Middle frontal gyrus (tissue), 1 donor: ENCODE results near the gene SMIM44.

Experiments used
- DNase-seq: peaks from one replicate; pipeline ENCODE4 v3.0.0-alpha.2; 2015; ENCODE audit warnings: low spot score; ENCODE audit errors: extremely low spot score

SMIM44 gene

DNA sequence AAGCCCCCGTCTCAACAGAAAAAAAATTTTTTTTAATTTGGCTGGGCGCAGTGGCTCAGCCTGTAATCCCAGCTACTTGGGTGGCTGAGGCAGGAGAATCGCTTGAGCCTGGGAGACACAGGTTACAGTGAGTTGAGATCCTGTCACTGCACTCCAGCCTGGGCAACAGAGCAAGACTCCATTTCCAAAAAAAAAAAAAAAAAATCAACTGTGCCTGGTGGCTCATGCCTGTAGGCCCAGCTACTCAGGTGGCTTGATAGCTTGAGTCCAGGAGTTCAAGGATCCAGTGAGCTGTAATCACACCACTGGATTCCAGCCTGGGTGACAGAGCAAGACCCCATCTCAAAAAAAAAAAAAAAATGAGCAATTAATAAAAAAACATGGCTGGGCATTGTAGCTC, 18.5 kb upstream of the SMIM44 start:
- no peak for DNase-seq

DNA sequence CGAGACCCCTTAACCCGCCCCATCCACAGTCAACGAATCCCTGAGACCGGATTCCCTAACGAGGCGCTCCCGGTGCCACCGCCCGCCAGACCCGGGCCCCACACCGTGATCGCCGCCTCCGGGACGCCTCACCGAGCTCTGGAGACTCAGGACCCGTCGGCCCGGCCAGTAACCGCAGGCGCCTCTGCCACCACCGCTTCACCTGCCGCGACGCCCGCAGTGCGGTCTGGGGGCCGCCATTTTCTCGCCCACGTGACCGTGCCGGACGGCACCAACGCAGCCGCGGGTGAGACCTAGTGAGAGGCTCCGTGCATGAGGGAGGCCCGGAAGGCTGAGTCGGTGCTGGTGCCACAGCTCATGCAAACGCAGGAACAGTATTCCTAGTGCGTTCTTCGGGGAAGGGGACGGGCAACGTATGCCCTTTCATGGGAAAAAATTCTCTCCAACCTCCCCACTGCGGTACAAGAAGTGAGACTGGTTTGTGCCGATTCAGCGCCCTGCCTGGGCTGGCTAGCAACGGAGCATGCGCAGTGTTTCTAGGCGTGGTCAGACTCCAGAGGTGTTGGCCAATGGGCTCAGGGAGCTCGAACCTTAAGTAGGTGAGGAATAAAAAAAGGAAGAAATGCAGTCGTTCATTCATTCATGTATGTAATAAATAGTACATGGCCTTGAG, 17.3 kb upstream of the SMIM44 start, which contains the start of gene DOHH:
Gene DOHH, minus strand, starts transcription at position 246 of the 673 bp plus-strand sequence. CDS start 3,860 bp downstream, outside the sequence.
- peak; percentile 92 for DNase-seq

DNA sequence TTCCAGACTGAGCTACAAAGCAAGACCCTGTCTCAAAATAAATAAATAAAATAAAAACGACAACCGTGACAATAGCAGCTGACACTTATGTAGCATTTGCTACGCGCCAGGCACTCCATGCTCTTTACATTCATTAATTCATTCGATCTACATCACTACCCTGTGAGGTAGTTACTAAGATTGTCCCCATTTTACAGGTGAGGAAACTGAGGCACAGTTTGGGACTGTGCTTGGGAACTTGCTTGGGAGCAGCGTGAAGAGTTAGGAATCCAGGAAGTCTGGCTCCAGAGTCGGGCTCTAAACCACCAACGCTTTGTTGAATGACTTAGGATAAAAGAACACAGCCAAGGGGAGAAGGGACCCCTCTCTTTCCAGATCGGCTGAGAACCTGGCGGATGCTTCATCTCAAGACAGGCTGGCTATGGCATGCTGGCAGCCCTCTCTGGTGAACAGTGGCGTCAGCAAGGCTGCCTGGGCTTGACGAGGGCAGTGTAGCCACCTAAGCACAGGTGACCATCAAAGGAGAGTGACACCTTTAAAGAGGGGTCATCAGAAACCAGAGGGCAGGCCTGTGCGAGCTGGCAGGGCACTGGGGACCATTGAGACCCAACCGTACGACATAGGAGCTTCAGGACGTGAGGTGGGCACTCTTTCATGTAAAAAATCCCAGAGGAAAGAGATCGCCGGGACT, 16.6 kb upstream of the SMIM44 start:
- no peak for DNase-seq

DNA sequence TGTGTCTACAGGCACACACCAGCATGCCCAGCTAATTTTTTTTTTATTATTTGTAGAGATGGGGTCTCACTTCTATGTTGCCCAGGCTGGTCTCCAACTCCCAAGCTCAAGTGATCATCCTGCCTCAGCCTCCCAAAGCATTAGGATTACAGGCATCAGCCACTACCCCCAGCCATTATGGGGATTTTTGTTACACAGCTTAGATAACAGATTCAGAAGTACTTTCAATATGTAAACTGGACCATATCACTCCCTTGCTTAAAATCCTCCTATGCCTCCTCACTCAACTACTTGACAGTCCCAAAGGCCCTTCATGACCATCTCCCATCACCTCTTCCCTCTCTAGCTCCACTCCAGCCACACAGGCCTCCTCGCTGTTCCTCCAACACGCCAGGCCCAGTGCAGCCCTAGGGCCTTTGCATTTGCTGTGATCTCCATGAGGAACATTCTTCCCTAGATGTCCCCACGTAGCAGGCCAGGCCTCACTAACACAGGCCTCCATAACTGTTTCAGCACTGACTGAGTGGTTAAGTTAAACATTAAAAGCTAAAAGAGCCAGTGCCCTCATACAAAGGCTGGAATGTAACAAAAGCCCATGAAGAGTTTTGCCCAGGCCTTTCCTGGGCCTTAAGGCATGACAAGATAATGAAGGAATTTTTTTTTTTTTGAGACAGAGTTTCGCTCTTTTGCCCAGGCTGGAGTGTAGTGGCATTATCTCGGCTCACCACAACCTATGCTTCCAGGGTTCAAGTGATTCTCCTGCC, 14.7 kb upstream of the SMIM44 start:
- no peak for DNase-seq

DNA sequence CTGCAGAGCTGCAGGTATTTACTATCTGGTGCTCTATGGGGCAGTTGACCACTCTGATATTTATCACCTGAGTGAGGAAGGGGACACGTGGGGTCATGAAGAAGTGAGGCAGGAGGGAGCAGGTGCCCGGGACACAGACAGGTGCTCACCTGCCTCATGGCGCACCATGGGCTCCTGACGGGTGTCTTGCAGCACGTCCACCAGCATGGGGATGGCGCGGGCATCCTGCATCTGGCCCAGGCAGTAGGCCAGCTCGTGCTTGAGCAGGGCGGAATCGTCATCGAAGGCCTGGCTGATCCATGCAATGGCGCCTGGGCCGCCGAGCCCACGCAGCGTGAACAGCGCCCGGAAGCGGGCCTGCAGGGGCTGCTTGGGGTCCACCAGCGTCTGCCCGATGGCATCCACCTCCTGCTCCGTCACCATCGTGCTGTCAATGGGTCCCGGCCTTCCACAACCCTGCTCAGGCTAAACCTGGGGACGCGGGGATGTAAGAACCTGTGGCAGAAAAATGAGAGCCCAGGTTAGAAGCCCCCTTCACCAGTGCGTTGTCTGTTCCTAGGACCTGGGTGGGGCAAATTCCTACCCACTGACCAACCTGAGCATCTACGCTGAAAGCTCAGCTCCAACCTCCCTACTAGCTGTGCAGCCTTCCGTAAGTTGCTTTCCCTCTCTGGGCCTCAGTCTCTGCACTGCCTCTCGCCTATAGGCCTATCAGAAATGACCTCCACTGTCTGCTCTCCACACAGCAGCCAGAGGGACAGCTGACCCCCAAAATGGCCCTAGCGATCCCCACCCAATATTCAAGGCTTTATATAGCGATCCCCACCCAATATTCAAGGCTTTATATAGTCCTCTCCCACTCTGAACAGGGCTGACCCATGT, 13.4 kb upstream of the SMIM44 start:
- no peak for DNase-seq

DNA sequence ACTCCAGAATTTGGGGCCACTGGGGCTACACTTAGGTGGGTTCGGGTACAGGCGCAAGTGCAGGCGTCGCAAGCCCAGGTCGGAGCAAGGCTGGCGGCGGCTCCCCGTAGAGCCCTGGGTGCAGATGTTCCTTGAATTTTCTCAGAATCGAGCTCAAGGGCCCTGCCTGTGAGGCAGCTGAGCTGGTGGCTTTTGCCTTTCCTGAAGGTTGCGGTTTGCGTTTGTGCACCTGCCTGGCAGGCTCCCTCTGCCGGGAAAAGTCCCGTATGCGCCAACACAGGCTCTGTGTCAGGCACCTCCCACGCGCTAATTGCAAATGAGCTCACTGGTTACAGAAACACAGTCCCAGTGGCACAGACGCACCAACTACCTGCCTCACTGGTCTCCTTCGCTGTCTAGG, 11.3 kb upstream of the SMIM44 start:
- DNase-seq: no peak

DNA sequence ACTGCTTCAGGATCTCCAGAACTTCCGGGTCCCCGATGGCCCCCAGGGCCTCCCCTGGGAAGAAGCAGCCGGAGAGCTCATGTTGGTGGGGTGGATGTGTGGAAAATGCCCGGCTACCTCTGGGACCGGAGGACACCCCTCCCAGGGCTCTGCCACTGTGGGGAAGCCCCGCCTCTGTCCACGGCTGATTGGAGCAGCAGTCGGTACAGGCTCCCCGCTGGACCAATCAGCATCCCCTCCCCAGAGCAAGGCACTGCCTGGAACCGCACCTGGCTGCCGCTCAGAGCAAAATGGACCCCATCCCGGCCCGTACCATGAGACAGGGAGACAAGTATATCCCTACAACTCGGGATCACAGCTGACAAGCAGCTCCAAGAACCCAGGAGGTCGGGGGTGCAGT, 10.8 kb upstream of the SMIM44 start:
- peak; percentile 56 for DNase-seq

DNA sequence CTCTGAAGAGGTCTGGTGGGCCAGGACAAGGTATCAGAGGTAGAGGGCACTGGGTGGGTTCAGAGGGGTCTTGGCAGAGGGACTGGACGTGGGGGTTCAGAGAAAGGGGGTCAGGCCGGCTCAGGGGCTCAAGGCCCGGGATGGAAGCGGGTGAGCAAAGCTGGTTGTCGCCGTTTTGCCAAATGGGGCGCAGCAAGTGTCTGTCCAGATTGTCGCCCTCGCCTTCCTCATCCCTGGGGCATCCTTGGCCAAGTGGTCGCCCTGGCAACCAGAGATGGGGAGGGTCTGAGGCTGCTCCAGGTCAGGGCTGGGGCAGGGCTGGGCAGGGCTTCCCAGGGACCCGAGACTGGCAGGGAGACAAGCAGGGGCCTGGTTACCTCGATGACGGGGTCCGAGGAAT, 10.4 kb upstream of the SMIM44 start:
- DNase-seq: no peak

DNA sequence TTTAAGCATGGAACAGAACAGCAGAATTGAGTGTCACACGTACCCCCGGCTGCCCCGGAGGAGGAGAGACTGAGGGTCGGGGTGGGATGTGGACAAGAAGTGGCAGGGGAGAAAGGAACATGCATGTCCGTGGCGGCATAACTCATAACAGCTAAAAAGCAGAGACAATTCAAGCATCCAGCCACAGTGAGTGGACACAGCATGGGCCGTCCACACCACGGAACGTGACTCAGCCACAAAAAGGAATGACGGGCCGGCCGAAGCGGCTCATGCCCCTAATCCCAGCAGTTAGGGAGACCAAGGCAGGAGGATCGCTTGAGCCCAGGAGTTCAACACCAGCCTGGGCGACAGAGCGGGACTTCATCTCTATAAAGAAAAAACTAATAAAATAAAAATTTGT, 9.7 kb upstream of the SMIM44 start:
- no peak for DNase-seq

DNA sequence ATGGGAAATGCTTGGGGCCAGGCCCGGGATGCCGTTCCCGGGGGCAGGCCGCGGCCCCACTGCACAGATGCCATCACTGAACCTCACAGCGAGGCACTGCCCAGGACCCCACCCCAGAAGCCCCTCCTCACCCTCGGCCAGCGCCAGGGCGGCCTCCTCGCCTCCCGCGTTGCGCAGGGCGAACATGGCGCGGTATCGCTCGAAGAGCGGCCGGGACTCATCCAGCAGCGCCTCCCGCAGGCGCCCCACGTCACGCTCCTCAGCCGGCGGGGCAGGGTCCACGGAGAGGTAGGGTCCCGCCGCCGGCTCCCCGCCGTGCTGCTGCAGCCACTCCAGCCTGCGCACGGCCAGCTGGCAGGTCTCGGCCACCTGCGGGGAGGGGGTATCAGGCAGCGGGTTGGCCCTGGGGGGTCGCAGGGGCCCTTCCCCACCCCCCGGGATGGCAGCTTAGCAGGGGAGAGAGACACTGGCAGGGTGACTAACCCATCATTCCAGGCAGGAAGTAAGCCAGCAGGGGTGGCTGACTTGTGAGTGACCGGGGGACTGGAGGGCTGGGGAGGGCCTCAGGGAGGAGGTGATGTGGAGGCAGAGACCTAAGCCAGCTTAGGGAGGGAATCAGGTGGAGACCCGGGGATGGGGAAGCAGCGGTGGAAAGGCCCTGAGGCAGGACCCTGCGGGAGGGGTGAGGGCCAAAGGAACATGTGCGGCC, 9.0 kb upstream of the SMIM44 start:
- DNase-seq: no peak

DNA sequence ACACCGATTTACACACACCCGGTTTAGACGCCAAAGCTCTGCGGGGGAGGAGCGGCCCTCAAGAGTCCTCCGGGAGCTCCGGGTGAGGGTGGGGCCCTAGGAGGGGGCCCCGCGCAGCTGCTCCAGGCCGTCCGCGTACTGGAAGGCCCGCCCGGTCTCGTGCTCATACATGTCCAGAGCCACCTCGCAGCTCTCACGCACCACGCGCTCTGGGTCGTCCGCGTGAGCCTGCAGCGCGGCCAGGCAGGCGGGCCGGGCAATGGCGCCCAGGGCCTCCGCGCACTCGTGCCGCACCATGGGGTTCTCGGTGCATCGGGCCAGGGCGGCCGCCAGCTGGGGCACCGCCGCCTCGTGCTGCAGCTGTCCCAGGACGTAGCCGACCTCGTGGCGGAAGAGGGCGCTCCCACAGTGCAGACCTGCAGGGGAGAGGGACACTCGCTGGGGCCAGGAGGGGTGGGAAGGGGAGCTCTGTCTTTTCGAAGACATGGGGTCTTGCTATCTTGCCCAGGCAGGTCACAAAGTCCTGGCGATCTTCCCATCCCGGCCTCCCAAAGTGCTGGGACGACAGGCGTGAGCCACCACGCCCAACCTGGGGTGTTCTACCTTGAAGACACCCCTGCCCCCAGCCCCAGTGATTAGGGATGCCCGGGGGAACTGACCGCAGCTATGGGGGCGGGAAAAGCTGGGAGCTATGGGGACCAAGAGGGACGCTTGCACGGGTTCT, 8.3 kb upstream of the SMIM44 start:
- DNase-seq: no peak

DNA sequence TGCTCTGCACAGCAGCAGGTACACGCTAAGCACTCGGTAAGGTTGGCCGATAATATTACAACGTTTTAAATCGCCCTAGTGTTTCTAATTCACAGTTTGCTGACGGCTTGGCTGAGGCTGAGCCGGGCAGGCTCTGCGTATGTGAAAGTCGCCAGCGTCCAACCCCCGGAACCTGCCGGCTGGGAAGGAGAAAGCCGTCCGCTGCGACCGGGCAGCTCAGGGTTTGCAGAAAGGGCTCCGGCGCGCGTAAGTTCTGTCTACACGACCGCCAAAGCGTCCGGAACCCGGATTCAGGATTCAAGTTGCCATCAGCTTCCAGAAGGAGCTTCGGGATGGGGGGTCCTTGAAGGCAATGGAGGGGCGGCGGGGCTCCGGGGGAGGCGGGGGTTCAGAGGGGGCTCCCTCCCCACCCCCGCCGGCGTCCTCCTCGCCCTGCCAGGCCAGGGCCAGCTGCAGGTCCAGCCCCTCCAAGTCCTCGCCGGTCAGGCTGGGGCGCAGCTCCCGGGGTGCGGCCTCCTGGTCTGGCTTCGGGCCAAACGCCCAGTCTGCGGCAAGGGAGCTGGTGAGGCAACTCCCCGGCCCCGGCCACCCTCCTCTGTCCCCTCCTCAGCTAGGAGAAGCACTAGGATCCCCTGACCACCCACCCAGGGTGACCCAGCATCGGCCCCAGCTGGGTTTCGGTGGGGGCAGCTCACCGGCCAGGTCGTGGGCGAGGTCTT, 575 bp downstream of the SMIM44 start:
- no peak for DNase-seq

DNA sequence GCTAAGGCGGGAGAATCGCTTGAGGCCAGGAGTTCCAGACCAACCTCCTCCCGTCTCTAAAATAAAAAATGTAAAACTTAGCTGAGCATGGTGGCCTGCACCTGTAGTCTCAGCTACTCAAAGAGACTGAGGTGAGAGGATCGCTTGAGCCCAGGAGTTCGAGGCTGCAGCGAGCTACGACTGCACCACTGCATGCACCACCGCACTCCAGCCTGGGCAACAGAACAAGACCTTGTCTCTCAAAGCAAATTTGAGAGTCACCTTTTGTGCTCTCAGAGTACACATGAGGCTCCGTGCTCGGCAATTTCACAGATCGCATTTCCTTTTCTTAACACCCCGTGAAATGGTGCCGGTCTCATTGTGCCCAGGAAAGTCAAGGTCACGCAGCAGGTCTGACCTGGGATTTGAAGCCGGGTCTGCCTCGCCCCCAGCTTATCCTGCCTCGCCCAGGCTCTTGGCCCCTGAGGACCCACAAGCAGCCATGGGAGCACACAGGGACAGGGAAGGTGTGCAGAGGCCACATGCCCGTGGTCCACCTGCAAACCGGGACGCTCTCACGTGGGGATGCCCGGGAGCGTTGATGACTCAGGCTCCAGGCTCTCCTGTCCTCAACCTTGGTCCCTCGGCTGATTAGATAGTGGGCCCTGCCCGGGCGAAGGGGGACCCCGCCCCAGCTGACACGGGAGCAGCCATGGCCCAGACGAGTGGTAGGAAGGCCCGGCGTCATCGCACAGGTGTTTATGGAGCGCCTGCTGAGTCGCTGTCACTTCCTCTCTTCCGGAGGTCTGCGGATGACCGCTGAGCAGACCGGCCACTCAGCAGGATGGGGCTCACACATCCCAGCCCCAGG, 1.8 kb downstream of the SMIM44 start:
- no peak for DNase-seq

DNA sequence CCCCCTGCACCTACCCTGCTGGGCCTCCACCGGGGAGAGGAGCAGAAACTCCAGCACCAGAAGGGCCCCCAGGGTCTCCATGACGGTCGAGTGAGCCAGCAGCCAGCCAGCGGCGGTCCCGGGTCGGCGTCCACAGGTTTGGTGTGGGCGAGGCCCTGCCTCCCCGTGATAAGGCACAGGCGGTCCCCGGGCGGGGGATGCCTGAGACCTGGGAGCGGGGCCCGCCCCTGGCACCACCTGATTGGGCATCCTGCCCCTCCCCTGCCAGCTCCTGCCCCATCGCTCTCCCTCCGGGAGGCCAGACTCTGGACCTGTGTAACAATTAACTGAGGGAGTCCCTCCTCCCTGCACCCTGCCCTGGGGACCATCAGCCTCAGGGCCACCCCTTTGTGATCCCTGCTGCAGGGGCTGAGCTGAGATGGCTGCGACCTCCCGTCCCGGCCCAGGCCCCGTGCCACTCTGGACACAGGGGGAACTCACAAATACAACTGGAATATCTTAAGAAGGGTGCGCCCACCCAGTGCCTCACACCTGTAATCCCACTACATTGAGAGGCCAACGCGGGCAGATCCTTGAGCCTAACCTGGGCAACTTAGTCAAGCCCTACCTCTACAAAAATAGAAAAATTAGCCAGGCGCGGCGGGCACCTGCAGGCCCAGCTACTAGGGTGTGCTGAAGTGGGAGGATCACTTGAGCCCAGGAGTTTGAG, 2.7 kb downstream of the SMIM44 start, which contains the start of gene SMIM24:
Gene SMIM24, minus strand, starts transcription at position 143 of the 709 bp plus-strand sequence. Its CDS starts 62 bp downstream, at position 81.
- no peak for DNase-seq

DNA sequence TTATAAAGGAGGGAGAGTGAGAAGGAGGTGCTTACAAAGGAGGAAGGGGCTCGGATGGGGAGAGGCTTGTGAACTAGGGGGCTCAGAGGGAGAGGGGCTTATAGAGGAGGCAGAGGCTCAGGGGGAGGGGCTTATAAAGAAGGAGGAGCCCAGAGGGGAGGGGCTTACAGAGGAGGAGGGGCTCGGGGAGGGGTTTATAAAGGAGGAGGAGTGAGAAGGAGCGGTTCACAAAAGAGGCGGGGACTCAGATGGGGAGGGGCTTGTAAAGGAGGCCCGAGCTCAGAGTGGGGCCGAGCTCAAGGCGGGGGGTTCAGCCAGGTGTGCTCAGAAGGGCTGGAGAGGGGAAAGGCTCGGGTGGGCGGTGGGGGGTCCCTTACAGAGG, 3.4 kb downstream of the SMIM44 start:
- no peak for DNase-seq

DNA sequence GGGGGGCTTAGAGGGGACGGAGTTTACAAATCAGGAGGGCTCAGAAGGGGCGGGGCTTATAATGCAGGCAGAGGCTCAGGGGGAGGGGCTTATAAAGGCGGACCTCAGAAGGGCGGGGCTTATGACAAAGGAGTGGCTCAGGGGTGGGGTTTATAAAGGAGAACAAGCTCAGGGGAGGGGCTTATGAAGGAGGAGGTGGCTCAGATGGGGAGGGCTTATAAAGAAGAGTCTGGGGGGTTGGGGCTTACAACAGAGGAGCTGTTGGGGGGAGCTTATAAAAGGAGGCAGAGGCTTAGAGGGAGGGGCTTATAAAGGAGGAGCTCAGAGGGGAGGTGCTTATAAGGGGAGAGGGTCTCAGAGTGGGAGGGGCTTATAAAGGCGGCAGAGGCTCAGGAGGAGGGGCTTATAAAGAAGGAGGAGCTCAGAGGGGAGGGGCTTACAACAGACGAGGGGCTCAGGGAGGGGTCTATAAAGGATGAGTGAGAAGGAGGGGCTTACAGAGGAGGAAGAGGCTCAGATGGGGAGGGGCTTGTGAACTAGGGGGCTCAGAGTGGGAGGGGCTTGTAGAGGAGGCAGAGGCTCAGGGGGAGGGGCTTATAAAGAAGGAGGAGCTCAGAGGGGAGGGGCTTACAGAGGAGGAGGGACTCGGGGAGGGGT, 3.9 kb downstream of the SMIM44 start:
- no peak for DNase-seq
